HG03025 (cell line): ENCODE measurements around the gene F7.
"Not testable (repeated sequence)": the region's sequence is repeated elsewhere in the genome, so short reads cannot be mapped to it uniquely, and the experiment has no call there.

Experiments used
- ATAC-seq: cut with Tn5 transposase; IDR thresholded peaks from one replicate; pipeline ENCODE4 v1.9.1; 2021; ENCODE audit warnings: mild to moderate bottlenecking, moderate library complexity; ENCODE audit not compliant: unreplicated experiment, low FRiP score

The F7 gene

DNA sequence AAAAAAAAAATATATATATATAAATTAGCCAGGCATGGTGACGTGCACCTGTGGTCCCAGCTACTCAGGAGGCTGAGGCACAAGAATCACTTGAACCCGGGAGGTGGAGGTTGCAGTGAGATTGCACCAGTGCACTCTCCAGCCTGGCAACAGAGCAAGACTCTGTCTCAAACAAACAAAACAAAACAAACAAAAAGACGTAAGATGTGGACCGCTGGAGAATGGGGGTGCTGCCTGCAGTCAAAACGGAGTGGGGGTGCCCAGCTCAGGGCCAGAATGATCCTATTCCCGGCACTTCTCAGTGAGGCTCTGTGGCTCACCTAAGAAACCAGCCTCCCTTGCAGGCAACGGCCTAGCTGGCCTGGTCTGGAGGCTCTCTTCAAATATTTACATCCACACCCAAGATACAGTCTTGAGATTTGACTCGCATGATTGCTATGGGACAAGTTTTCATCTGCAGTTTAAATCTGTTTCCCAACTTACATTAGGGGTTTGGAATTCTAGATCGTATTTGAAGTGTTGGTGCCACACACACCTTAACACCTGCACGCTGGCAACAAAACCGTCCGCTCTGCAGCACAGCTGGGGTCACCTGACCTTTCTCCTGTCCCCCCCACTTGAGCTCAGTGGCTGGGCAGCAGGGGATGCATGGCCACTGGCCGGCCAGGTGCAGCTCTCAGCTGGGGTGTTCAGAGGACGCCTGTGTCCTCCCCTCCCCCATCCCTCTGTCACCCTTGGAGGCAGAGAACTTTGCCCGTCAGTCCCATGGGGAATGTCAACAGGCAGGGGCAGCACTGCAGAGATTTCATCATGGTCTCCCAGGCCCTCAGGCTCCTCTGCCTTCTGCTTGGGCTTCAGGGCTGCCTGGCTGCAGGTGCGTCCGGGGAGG is at the start of gene F7:
F7 (plus strand) TSS at position 760 of the 889 bp plus-strand sequence; CDS start at position 811, 51 bp downstream.
- ATAC-seq: no peak

GRCh38 chr13:113057084-113057483 is 48.5 kb upstream of the F7 start:
- ATAC-seq: no peak

- not testable (repeated sequence) for ATAC-seq
Measured at GRCh38 chr13:113057559-113057958, 48.0 kb upstream of the F7 start.

DNA sequence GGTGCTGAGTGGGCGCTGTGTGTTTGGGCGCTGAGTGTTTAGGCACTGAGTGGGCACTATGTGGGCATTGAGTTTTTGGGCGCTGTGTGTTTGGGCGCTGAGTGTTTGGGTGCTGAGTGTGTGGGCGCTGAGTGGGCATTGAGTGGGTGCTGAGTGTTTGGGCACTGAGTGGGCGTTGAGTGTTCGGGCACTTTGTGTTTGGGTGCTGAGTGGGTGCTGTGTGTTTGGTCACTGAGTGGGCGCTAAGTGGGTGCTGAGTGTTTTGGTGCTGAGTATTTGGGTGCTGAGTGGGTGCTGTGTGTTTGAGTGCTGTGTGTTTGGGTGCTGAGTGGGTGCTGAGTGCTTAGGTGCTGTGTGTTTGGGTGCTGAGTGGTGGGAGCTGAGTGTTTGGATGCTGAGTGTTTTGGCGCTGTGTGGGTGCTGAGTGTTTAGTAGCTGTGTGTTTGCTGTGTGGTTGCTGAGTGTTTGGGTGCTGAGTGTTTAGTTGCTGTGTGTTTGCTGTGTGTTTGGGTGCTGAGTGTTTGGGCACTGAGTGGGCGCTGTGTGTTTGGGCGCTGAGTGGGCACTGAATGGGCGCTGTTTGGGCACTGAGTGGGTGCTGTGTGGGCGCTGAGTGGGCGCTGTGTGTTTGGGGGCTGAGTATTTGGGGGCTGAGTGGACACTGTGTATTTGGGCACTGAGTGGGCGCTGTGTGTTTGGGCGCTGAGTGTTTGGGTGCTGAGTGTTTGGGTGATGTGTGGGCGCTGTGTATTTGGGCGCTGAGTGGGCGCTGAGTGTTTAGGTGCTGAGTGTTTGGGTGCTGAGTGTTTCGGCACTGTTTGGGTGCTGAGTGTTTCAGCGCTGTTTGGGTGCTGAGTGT is 47.2 kb upstream of the F7 start:
- no peak for ATAC-seq

DNA sequence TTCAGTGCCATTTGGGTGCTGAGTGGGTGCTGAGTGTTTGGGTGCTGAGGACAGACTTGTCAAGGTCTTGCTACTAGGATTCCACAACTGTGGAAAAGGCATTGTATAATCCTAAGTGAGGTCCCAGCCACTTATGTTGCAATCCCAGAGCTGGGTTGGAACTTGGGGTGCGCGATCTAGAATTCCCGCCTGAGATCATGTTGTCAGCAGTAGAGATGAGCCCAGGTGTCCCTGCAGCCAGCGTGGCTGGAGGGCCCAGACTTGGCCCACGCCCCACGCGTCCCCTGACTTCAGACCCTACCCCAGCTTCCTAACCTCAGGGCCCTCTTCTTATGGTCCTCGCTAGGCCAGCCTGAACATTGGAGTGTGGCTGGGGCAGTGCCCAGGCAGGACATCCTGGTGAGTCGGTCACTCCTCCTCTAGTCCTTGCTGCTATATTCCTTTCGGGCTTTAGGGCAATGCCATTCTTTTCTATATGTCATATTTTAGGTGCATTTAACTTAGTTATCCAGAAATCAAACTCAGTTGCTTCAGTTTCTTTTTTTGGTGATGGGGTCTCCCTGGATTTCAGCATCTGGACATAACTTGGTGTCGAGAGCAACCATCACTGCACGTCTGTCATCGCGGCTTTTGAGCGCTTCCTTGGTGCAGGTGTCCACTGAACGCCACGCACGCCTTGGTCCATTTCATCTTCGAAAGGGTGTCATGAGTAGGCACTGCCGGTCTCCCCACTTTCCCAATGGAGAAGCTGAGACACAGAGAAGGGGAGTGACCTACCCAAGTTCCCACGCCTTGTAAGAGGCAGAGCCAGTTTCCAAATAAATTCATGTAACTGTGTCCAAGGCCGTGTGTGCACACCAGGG is 46.4 kb upstream of the F7 start:
- no peak for ATAC-seq

GRCh38 chr13:113059891-113060290 is 45.7 kb upstream of the F7 start:
- ATAC-seq: no peak

GRCh38 chr13:113060557-113061270 is 44.9 kb upstream of the F7 start:
- ATAC-seq: no peak

DNA sequence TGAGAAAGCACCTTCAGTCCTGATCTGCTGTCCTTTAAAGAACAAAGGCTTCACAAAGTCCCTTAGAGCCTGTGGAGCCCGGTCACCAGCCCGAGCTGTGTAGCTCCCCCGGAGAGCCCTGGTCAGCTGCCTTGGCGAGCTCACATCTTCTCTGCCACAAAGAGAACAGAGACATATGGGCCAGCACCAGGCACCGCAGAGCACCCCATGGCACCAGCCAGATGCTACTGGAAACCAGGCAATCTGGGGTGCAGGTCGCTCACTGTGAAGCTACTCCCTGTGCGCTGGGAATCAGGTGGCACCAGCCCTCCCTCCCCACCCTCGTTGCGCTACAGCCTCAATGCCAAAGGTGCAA is 44.3 kb upstream of the F7 start:
- ATAC-seq: no peak

DNA sequence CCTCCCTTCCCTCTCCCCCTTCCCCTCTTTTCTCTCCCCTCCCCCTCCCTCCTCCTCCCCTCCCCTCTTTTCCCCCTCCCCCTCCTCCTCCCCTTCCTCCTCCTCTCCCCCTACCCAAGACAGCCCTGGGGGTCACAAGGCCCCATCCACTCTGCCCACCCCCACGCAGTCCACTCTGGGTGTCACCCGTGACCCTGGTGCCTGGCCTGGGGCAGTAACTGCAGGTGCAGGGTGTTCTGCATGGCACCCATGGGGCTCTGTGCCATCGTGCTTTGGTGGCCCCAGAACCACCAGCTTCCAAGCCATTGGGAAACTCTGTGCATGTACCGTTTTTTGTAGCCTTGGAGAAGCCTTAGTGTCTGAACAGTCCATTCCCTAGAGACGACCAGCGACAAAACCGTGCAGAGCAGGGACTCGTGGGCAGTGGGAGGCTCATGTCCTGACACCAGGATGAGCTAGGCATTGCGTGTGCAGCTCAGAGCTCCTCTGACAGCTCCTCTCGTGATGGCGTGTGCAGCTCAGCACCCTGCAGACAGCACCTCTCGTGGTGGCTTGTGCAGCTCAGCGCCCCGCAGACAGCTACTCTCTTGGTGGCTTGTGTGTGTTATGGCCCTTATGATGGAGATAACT is 43.7 kb upstream of the F7 start:
- ATAC-seq: no peak

GRCh38 chr13:113062691-113063090 is 42.9 kb upstream of the F7 start:
- ATAC-seq: no peak

DNA sequence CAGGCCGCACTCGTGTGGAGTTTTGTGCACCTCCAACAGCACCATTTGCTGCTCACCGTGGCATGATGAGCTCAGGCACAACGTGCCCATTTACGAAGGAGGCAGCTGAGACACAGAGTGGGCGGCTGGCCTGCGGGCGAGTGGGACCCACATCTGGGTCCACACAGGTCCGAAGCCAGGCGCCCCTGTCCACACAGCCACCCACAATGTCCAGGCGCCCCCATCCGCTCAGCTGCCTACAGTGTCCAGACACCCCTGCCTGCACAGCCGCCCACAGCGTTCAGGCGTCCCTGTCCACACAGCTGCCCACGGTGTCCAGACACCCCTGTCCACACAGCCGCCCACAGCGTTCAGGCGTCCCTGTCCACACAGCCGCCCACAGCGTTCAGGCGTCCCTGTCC is 42.5 kb upstream of the F7 start:
- ATAC-seq: no peak

DNA sequence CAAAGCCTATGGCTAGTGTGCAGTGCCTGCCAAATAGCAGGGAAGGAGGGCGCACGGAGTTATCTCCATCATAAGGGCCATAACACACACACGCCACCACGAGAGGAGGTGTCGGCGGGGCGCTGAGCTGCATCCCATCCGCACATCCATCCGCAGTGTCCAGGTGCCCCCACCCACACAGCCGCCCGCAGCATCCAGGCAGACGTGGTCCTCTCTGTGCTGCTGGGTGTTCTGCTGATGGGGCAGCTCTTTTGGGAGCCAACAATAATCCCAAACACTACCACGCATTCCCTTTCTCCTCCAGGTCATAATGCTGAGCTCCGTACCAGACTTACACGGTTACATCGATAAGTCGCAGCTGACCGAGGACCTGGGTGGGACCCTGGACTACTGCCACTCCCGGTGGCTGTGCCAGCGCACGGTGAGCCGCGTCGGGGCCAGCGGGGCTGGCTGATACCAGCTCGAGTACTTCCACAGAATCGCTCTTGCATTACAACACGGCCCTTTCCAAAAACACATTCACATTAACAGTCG is 41.5 kb upstream of the F7 start:
- ATAC-seq: no peak

- ATAC-seq: no peak
Measured at GRCh38 chr13:113064534-113065405, 40.8 kb upstream of the F7 start.

DNA sequence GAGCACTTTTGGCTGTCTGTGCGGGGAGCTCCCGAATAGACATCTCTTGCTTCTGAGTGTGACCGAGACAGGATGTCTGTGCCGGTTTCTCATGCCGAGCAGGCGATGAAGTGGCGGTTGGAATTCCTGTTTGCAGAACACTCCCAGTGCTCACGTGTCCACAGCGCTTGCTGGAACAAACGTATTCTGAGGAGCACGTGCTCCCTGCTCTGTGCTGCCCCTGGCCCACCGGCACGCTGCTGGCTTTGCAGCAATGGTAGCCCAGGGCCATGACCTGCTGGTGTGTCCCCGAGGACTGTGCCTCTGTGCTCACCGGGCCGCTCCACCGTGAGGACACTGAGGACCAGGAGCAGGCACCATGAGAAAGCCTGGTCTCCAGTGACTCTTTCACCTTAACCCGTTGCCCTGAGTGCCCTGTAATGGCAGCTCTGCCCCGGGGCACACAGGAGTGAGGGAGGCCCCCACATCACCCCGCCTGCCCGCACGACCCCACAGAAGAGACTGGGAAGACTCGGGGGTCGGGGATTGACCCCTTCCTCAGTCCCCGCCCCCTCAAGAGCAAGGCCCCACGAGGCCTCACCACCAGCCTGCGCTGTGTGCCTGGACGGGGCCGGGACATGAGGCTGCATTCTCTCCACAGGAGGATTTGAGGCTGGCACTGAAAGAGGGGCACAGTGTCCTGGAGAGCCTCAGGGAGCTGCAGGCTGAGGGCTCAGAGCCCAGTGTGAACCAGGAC is 40.0 kb upstream of the F7 start:
- no peak for ATAC-seq

DNA sequence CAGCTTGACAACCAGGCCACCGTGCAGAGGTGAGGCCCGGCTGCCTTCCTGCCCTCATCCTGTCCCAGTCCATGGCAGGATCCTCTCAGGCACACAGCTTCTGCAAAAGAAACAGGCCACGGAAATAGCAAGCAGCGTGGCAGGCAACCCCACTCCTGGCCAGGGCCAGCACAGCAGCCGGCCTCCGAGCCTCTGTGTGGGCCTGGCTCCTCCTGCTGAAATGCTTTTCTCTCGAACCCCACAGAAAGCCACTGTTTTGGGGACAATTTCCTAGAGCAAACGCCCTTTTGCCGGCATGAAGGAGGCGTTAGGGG is 39.5 kb upstream of the F7 start:
- no peak for ATAC-seq

- ATAC-seq: no peak
Measured at GRCh38 chr13:113066746-113067145, 38.8 kb upstream of the F7 start.

DNA sequence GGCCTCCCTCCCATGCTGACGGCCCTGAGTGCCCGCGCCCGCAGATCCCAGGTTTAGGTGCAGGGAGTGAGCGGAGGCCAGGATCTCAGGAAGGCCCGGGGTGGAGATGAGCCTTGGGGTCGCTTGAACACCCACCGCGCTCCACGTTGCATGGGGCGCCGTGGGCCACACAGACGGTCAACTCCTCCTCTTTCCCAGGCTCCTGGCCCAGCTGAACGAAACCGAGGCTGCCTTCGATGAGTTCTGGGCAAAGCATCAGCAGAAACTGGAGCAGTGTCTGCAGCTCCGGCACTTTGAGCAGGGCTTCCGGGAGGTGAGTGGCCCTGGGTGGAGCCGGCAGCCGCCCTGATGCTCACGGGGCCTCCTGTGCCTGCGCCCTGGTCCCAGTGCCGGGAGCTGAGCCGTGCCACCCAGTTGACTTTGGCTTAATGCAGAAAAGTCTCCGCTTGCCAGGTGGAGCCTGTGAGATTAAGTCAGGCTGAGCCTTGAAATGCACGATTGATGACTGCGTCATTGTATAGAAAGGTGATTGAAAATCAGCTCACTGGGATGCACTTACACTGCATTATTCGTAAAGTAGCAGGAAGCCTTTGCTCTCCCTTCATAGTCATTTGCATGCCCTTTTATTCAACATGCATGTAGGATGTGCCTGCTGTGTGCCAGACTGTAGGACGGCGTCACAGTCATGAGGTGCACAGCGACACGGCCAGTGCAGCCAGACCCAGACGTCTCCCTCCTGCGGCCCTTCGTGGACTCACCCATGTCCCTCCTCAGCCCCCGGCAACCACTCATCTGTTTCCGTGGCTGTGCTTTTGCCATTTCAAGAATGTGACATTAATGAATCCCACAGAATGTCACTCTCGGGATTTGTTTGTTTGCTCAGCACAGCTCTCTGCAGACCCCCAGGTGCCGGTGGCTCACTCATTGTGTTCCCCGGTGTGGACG is 35.5 kb upstream of the F7 start:
- ATAC-seq: no peak
